Parathyroid adenoma (tissue), 2 donors: ENCODE results near the gene NRP2.

Experiments
- H2AFZ ChIP-seq: fragments of 300-600 bp; sonication (generic); one replicate; pipeline ENCODE4 v1.7.0; 2017; ENCODE audit warnings: antibody characterized with exemption, mild to moderate bottlenecking
- H3K27ac ChIP-seq: fragments of 300-600 bp; sonication (generic); one replicate; pipeline ENCODE4 v1.7.0; 2017
- H3K27me3 ChIP-seq: fragments of 300-600 bp; sonication (generic); one replicate; pipeline ENCODE4 v1.7.0; 2017; ENCODE audit warnings: low read length; ENCODE audit not compliant: control insufficient read depth, insufficient read depth
- H3K36me3 ChIP-seq: fragments of 300-600 bp; sonication (generic); one replicate; pipeline ENCODE4 v1.7.0; 2017; ENCODE audit warnings: low read length; ENCODE audit not compliant: control insufficient read depth, insufficient read depth
- H3K4me1 ChIP-seq: fragments of 300-600 bp; sonication (generic); one replicate; pipeline ENCODE4 v1.7.0; 2017; ENCODE audit warnings: control low read depth
- H3K4me2 ChIP-seq: fragments of 300-600 bp; sonication (generic); one replicate; pipeline ENCODE4 v1.7.0; 2017; ENCODE audit warnings: low read length
- H3K4me3 ChIP-seq: fragments of 300-600 bp; sonication (generic); one replicate; pipeline ENCODE4 v1.7.0; 2017; ENCODE audit warnings: low read depth, low read length
- H3K79me2 ChIP-seq: fragments of 300-600 bp; sonication (generic); one replicate; pipeline ENCODE4 v1.7.0; 2017; ENCODE audit warnings: control low read depth
- H3K9ac ChIP-seq: fragments of 300-600 bp; sonication (generic); one replicate; pipeline ENCODE4 v1.7.0; 2017; ENCODE audit warnings: mild to moderate bottlenecking
- H3K9me3 ChIP-seq: fragments of 300-600 bp; sonication (generic); one replicate; pipeline ENCODE4 v1.7.0; 2017; ENCODE audit warnings: low read length; ENCODE audit not compliant: control insufficient read depth
- TF ChIP-seq, protein P1 (sequence below): fragments of 300-600 bp; sonication (generic); IDR thresholded peaks from one replicate; pipeline ENCODE4 v1.7.0; 2017; ENCODE audit warnings: antibody characterized with exemption, mild to moderate bottlenecking
- donor health status: primary hyperparathyroidism.

The NRP2 gene

DNA sequence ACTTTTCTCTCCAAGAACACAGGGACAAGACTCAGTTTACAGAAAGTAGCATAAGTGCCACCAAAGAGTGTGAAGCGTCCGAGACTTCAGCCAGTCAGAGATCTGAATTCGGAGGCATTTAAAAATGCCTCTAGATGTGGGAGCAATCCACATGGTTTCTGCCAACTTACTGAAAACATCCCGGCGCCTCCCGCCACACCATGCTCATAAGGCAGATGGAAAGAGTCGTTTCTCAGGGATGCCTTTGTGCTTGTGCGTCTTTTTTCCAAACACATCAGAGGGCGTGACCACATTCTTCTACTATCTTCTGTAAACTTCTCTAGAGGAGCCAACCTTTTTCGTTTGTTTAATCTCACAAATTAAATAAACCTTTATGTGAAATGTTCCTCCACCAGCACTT, 88.7 kb downstream of the NRP2 start:
- no peak overlapping the region for H3K4me3 ChIP-seq
- H3K9ac ChIP-seq: no peak overlapping the region
- H3K79me2 ChIP-seq: no peaks in the 10 kb centered on the region
- H3K4me1 ChIP-seq: no peaks in the 10 kb centered on the region
- no peak overlapping the region for H3K4me2 ChIP-seq
- TF ChIP-seq, protein P1, sequence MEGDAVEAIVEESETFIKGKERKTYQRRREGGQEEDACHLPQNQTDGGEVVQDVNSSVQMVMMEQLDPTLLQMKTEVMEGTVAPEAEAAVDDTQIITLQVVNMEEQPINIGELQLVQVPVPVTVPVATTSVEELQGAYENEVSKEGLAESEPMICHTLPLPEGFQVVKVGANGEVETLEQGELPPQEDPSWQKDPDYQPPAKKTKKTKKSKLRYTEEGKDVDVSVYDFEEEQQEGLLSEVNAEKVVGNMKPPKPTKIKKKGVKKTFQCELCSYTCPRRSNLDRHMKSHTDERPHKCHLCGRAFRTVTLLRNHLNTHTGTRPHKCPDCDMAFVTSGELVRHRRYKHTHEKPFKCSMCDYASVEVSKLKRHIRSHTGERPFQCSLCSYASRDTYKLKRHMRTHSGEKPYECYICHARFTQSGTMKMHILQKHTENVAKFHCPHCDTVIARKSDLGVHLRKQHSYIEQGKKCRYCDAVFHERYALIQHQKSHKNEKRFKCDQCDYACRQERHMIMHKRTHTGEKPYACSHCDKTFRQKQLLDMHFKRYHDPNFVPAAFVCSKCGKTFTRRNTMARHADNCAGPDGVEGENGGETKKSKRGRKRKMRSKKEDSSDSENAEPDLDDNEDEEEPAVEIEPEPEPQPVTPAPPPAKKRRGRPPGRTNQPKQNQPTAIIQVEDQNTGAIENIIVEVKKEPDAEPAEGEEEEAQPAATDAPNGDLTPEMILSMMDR: no peak
- H2AFZ ChIP-seq: no peak overlapping the region
- no peaks in the 10 kb centered on the region for H3K9me3 ChIP-seq
- no peaks in the 10 kb centered on the region for H3K36me3 ChIP-seq
- no peaks in the 10 kb centered on the region for H3K27me3 ChIP-seq
- H3K27ac ChIP-seq: no peak overlapping the region

DNA sequence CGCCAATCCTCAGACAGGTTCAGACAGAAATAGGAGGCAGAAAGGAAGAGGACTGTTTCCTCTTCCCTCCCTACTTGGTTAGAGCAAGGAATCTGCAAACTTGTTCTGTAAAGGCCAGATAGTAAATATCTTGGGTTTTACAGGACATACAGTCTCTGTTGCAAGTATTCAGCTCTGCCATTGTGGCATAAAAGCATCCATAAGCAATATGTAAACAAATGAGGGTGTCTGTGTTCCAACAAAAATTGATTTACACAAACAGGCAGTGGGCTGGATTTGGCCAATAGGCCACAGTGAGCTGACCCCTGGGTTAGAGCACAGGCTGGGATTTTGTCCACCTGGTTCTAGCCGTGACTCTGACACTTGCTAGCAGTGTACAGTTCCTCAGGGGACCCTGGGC, 89.4 kb downstream of the NRP2 start:
- Histone ChIP-seq H3K4me3 (no peak overlapping the region), H3K36me3 (no peaks in the 10 kb centered on the region), H3K4me2 (no peak overlapping the region), H3K9ac (no peak overlapping the region), H2AFZ (no peak overlapping the region), H3K79me2 (no peaks in the 10 kb centered on the region), H3K27ac (no peak overlapping the region), H3K27me3 (no peaks in the 10 kb centered on the region), H3K9me3 (no peaks in the 10 kb centered on the region), H3K4me1 (no peaks in the 10 kb centered on the region)
- TF ChIP-seq, protein P1: no peak

DNA sequence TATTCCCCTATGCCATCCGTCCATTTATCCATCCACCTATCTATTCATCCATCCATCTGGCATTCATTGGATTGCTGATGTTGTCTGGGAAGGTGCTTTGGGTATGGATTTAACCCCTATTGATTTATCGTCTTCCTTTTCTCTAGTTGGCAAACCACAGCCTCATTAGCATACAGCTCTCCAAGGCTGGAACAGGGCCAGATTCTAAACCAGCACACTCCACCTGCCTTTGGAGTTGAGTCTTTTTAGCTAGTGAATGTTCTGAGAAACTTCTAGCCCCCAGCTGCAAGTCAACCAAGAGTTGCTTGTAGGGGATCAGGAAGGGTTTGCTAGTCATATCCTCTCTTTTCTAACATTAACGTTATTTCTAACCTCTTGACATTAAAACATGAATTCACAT, 90.7 kb downstream of the NRP2 start:
- H2AFZ ChIP-seq: no peak overlapping the region
- no peaks in the 10 kb centered on the region for H3K27me3 ChIP-seq
- no peaks in the 10 kb centered on the region for H3K9me3 ChIP-seq
- H3K36me3 ChIP-seq: no peaks in the 10 kb centered on the region
- H3K9ac ChIP-seq: no peak overlapping the region
- no peaks in the 10 kb centered on the region for H3K4me1 ChIP-seq
- no peak overlapping the region for H3K27ac ChIP-seq
- no peaks in the 10 kb centered on the region for H3K79me2 ChIP-seq
- no peak overlapping the region for H3K4me2 ChIP-seq
- no peak overlapping the region for H3K4me3 ChIP-seq
- TF ChIP-seq, protein P1: no peak

DNA sequence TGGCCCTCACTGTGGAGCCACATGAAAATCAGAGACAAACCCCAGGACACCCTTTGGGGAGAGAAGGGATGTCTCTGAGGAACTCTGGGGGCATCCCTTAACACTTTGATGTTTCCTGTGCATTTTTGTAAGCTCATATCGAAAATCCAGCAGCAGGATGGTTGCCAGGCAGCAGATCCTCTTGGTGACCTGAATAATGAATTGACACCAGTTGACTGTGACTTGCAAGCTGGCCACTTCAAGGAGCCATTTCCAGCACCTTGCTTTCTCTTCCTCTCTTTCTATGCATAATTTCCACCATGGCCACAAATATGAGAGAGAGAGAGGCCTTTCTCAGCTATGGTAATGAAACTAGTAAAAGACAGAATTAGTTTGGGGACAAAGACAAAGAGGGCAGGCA, 91.7 kb downstream of the NRP2 start:
- Histone ChIP-seq H2AFZ (no peak overlapping the region), H3K4me1 (no peaks in the 10 kb centered on the region), H3K79me2 (no peaks in the 10 kb centered on the region), H3K4me3 (no peak overlapping the region), H3K27ac (no peak overlapping the region), H3K27me3 (no peaks in the 10 kb centered on the region), H3K36me3 (no peaks in the 10 kb centered on the region), H3K4me2 (no peak overlapping the region), H3K9me3 (no peaks in the 10 kb centered on the region), H3K9ac (no peak overlapping the region)
- TF ChIP-seq, protein P1: no peak

DNA sequence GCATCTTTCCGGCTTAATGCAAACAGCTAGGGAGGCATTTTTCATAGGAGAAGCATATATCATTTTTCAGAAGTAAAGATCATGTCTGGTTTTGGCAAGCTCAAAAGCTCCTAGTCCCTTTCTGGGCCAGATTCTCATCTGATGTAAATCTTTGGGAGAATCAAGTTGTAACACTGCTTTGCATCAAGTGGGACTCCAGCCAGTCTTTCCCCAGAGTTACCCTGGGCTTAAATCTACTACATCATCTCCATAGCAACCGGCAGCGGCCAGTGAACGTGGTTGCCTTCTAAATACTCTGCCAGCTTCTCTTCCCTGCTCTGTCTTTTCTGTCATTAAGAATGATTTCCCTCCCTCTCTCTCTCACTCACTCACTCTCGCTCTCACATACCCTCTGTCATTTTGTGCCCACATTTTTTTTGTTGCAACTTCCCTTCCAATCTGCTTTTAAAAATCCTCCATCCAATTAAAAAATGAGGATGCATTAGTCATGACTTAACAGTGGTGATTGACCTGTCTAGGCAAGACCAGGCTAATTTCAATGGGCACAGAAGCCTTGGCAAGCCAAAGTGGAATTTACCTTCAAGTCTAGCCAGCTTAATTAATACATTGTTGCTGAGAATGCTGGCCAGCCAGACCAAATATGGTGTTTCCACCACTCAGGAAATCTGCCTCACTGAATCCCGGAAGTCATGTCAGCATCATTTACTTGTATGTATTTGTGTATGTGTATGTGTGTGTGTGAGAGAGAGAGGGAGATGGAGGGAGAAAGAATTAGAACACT, 93.0 kb downstream of the NRP2 start:
- Histone ChIP-seq H3K9me3 (no peaks in the 10 kb centered on the region), H3K27me3 (no peaks in the 10 kb centered on the region), H3K4me1 (no peaks in the 10 kb centered on the region), H3K9ac (no peak overlapping the region), H3K4me2 (no peak overlapping the region), H3K36me3 (no peaks in the 10 kb centered on the region), H3K4me3 (no peak overlapping the region), H3K27ac (no peak overlapping the region), H3K79me2 (no peaks in the 10 kb centered on the region), H2AFZ (no peak overlapping the region)
- TF ChIP-seq, protein P1: no peak
